HK-2 (cell line): Measurements from ENCODE around the gene TTLL12.

Experiments used
- DNase-seq: peaks from one replicate; pipeline ENCODE4 v3.0.0-alpha.2; 2018; ENCODE audit not compliant: unreplicated experiment

Gene TTLL12

DNA sequence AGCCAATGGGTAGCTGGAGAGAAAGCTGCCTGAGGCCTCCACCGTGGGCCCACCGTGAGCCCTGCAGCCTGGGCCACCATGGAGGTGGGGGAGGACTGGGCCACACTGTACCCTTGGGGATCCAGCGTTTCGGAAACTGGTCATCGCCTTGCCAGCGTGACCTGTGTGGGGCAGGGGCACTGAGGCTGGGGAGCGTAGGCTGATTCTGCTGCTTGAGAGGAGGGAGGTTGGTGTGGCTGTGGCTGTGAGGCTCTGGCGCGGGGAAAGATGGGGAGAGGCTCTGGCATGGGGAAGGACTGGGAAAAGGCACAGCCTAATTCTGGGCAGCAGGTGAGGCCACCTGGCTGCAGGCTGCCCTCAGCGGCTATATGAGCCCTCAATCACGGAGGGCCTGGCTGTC is 12.6 kb upstream of the TTLL12 start:
- no peak for DNase-seq

DNA sequence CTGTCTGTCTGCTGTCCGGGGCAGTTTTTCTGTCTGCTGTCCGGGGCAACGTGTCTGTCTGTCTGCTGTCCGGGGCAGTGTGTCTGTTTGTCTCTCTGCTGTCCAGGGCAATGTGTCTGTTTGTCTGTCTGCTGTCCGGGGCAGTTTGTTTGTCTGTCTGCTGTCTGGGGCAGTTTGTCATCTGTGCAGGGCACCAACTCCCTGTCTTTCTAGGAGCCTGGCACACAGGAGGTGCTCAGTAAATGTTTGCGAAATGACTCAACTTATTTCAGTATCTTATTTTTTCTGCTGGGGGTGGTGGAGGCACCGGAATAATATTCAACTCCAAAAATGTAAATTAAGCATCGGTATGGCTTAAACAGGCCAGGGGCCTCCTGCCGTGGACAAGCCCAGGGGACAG is 12.0 kb upstream of the TTLL12 start:
- DNase-seq, result no peak

DNA sequence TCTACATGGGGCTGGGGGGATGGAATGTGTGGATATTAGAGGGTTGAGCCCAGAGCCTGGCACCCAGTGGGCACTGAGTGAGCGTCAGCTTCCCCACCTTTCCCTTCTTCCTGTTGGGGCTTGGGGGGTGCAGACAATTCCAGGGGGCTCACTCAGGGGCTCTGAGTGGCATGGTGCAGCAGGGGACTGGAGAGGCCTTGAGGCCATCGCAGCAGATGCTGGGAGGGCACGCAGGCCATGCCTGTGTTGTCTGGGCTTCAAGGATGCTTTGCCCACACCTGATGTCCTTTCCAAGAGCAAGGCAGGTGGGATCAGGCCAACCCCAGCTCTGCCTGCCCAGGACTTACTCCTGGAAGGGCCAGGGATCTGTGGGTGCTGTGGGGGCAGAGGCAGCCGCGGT is 11.2 kb upstream of the TTLL12 start:
- DNase-seq, result no peak

GRCh38 chr22:43197271-43197941 is 10.5 kb upstream of the TTLL12 start:
- no peak for DNase-seq

GRCh38 chr22:43191831-43192230 is 4.9 kb upstream of the TTLL12 start:
- DNase-seq, result no peak

DNA sequence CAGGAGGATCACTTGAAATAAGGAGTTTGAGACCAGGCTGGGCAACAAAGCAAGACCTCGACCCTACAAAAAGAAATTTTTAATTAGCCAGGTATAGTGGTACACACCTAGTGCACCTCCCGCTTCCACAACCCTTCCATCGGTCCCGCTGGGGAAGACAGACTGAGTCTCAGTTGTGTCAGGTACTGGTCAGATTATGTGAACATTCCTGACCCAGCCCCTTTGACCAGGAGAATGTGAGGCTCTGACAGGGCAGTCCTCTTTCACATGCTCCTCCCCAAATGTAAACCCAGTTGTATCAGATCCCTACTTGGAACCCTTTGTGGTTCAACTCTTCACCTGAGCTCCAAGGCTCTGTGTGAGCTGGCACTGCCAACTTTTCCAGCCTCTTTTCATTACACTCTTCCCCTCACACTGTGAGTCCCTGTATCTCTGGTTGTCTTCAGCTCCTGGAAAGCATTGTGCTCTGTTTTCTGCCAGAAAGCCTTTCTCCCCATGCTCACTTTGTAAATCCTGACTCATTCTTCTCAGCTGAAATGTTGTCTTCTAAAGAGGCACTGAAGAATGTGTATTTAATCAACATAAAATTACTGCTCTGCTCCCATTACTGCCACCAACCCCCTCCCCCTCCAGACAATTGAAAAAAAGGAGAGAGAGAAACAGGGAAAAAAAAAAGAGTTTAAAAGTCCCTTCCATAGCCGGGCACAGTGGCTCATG is 2.1 kb upstream of the TTLL12 start:
- DNase-seq, result no peak

DNA sequence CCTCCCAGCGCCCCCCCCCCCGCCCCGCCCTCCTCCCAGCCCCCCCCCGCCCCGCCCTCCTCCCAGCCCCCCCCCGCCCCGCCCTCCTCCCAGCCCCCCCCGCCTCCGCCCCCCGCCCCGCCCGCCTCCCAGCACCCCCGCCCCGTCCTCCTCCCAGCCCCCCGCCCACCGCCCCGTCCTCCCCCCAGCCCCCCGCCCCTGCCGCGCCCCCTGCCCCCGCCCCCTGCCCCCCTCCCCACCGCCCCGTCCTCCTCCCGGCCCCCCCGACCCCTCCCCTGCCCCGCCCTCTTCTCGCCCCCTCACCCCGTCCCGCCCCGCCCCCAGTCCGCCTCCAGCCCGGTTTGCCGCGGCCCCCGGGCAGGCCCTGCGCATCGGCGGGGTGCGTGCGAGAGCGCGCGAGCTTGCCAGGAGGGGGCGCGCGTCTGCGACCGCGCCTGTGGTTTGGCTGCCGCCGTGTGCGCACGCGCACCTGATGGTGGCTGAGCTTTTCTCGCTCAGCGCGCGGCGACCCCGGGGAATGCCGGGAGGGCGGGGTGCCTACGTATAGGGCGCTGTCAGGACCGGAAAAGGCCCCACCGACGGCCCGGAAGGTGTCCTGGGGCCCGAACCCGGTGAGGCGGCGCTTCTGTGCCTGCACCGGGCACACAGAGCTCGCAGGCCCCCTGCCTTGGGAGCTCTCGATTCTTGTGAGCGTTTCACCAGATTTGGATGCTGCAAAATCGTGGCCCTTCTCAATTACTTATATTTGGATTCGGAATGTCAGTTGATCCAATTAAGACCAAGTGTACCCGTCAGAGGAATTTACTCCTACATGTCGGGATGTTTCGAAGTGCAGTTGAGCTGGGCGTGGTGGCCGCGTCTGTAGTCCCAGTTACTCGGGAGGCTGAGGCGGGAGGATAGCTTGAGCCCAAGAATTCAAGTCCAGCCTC is 501 bp upstream of the TTLL12 start:
- peak; percentile 92 for DNase-seq

DNA sequence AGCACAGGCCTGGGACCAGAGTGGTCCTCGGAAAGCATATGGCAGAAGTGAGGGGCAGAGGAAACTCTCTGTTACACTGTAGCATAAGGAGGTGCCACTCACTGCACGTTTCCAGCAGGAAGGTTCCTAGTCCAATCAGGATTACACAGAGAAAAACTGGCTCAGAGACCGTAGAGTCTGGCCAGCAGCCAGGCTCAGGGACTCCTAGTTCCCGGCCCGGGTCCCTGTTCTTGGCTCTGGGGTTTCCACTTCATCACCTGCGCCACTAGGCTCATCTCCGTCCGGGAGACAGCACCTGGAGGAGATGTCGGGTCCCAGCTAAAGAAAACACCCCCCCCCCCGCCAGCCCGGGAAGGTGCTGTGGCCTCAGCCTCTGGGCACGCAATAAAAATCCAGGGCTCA is 1.1 kb downstream of the TTLL12 start:
- DNase-seq, result peak; percentile 26

- DNase-seq, result no peak
These were observed 3.2 kb downstream of the TTLL12 start for GRCh38 chr22:43183496-43184277.

GRCh38 chr22:43182726-43183125 is 4.2 kb downstream of the TTLL12 start:
- no peak for DNase-seq

DNA sequence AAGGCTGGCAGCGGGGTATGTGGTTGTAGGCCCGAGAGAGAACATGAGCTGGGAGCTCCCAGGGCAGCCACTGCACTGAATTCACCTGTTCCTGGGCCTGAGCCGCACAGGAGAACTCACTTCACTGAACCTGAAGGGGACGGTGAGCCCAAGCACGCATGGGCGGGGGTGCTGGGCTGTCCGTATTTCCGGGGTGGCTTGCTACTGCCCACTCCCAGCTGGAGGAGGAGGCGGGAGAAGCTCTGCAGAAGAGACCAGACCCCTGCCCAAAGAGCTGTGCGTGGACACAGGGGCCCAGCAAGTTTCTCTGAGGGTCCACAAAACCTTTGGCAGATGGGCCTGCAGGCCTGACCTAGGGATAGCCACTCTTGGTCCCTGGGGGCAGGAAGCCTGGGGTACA is 4.8 kb downstream of the TTLL12 start:
- no peak for DNase-seq

GRCh38 chr22:43181321-43182076 is 5.4 kb downstream of the TTLL12 start:
- no peak for DNase-seq

DNA sequence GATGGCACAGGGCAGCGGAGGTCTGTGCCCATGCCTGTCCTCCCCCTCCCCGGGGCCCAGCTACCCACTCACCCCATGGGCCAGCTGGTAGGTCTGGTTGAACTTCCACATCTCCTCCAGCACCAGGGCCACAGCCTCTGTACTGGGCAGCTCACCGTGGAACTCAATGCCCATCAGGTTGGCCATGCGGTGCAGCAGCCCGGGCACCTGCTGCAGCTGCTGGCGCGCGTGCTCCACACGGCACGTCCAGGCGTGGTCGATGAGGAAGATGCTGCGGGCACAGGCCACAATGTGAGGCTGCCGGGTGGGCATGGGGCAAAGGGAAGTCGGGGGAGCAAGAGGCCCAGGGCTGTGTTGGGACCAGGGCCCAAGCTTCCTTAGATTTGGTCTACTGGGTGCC is 6.3 kb downstream of the TTLL12 start:
- no peak for DNase-seq

GRCh38 chr22:43179911-43180195 is 7.1 kb downstream of the TTLL12 start:
- DNase-seq, result no peak

DNA sequence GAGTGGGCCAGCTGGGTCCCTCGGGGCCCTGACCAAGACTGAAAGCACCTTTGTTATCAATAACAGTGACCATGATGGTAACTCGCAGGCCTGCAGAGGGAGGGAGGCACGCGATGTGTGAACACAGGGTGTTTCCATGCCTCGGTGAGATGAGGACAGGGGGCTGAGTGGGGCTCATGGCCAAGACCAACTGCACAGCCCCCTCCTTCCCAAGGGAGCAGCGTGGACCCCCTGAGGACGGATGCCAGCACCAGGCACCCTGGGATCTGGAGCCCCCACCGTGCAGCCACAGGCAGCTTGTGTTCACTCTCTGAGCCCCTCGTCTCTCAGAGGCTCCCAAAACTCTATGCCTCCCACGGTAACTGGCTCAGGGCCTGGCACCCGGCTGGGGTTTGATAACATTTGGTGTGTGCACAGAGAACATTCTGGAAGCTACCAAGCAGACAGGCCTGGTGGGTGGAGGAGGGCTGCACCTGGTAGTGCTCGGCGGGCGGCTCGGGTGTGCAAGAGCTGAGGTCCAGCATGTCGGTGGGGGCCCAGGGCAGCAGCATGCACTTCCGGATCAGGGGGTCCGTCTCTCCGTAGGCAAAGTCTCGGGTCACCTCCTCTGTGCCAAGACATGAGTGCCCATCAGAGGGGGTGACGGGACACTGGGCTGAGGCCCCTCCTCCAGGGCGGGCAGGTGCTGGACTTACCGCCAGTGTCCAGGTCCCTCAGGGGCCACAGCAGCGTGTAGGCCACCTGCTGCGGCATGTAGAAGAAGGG is 7.6 kb downstream of the TTLL12 start:
- no peak for DNase-seq

DNA sequence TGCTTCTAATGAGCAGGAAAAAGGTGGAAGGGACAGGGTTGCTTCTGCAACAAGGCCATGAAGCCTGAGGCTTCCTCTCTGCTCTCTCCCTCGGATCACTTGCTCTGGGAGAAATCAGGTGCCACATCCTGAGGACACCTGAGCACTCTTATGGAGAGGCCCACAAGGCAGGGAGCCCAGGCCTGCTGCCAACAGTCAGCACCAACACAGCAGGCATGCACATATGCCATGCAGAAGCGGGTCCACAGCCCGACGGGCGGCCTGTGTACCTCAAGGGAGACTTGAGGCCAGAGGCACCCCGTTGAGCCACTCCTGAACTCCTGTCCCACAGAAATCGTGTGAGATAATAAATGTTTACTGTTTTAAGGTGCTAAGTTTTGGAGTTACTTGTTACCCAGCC is 9.5 kb downstream of the TTLL12 start:
- no peak for DNase-seq

DNA sequence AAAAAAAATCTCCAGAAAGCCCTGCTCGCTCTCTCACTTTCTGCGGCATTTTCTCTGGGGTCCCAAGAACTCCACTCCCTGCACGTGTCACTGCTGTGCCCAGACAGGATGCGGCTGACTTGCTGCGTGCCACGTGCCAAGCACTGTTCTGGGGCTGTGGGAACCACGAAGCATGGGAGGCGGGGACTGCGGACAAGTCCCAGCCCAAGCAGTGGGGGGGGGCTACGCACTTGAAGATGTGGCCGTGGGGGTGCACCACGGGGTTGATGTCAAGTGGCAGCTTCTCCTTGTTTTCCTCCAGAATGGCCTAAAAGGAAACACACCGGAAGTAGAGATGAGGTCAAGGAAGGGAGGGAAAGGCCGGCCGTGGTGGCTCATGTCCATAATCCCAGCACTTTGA is 10.8 kb downstream of the TTLL12 start:
- no peak for DNase-seq

DNA sequence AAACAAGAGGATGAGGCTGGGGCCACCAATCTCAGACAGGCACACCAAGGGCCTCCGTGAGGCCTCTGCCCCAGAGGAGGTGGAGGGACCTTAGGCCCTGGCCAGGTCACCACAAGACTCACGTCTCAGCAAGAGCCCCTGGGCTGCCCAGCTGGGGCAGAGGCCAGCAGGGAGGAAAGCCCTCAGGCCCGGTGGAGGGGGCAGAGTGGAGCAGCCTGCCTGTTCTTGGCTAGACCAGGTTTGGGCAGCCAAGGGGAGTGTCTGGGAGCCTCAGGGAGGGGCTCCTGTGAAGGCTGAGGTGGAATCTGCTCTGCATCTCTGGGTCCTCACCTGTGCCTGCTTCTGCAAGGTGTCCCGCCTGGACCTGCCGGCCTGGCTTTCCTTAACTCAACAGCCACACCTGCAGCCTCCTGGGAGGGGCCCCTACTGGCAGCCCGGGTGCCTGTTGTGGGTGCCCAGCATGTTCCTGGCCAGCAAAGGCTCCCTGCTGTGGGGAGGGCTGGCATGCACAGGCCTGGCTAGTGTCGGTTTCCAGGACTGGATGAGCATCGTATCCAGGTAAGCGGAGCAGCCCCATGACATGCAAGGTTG is 11.9 kb downstream of the TTLL12 start:
- no peak for DNase-seq

DNA sequence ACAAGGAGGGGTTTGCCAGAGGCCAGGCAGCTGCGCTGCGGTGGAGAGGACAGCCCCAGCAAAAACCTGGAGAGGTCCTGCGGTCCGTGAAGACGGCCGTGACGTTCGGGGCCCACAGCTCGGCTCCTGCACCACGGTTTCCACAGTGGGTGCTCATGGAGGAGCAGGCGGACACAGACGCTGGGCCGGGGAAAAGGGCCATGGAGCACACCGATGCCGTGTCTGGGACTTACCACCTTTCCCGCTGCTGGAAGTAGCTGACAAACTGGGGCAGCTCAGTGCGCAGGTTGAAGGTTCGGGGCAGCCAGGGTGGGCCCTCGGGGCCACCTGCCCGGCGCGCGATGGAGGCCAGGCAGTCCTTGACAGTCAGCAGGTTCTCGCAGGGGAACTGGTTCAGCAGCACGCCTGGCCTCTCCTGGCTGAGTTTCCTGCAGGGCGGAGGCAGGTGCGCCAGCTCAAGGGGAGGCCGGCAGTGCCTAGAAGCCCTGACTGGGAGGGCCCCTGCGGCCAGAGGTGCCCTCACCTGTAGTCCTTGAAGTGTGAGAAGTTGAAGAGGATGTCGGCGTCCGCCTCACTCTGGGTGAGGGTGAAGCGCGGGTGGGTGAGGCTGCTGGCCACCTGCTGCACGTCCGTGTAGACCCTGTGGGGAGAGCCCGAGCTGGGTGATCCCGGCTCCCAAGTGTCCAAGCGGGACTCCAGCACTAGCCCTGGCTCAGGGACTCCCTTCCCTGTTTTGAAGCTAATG is 12.8 kb downstream of the TTLL12 start:
- no peak for DNase-seq
